Stimulated activated naive CD4-positive, alpha-beta T cell (primary cell): ENCODE measurements around the gene CELSR3.

Source experiments
- DNase-seq, 6 experiments: peaks; one replicate each; lab custom pipeline; 2025; lab: John Stamatoyannopoulos, UW

The CELSR3 gene

GRCh38 chr3:48685603-48686511 is 23.2 kb upstream of the CELSR3 start, which contains the start of gene NCKIPSD:
TSS of gene NCKIPSD (minus strand) at chr3:48685915. CDS start at chr3:48685807, 108 bp downstream.
- peak; percentile 82 to 99 (median 90) for DNase-seq

GRCh38 chr3:48685293-48685602 is 22.6 kb upstream of the CELSR3 start:
- no peak for DNase-seq

GRCh38 chr3:48684480-48685143 is 21.9 kb upstream of the CELSR3 start:
- no peak for DNase-seq

GRCh38 chr3:48684054-48684349 is 21.3 kb upstream of the CELSR3 start:
- DNase-seq: no peak

GRCh38 chr3:48682786-48683185 is 20.1 kb upstream of the CELSR3 start:
- no peak for DNase-seq

GRCh38 chr3:48681974-48682610 is 19.4 kb upstream of the CELSR3 start:
- no peak for DNase-seq

- DNase-seq: no peak
Observed at GRCh38 chr3:48681541-48681880, 18.8 kb upstream of the CELSR3 start.

GRCh38 chr3:48680811-48681540 is 18.3 kb upstream of the CELSR3 start:
- no peak for DNase-seq

- DNase-seq: no peak
Observed at GRCh38 chr3:48679411-48680391, 17.0 kb upstream of the CELSR3 start.

GRCh38 chr3:48678566-48679380 is 16.1 kb upstream of the CELSR3 start:
- no peak for DNase-seq

- DNase-seq: no peak
Observed at GRCh38 chr3:48678056-48678455, 15.4 kb upstream of the CELSR3 start.

GRCh38 chr3:48674505-48674904 is 11.8 kb upstream of the CELSR3 start:
- no peak for DNase-seq

GRCh38 chr3:48672522-48672921 is 9.8 kb upstream of the CELSR3 start:
- DNase-seq: no peak

- no peak for DNase-seq
Observed at GRCh38 chr3:48664929-48665328, 2.2 kb upstream of the CELSR3 start.

GRCh38 chr3:48664313-48664644 is 1.6 kb upstream of the CELSR3 start:
- no peak for DNase-seq

GRCh38 chr3:48663489-48664312 is 1.0 kb upstream of the CELSR3 start:
- peak; percentile 39 to 71 (median 56) for DNase-seq

GRCh38 chr3:48662145-48662752 is 437 bp downstream of the CELSR3 start:
- DNase-seq: no peak

GRCh38 chr3:48661501-48662144 is 1.1 kb downstream of the CELSR3 start:
- DNase-seq: peak; percentile 44 to 82 (median 72)
